Glomerular endothelial cell (primary cell): ENCODE results near the gene SLC35F2. TPM values are rescaled to one million over a fixed set of nuclear protein-coding genes. Genes with fewer than 3 reads are reported as not detected.
"Not testable (repeated sequence)": the region's sequence is repeated elsewhere in the genome, so short reads cannot be mapped to it uniquely, and the experiment has no call there.

ENCODE experiments used
- DNase-seq: peaks from one replicate; pipeline ENCODE4 v3.0.0-alpha.2; 2011; ENCODE audit warnings: low read depth, low spot score; ENCODE audit errors: extremely low read depth
- total RNA-seq: library from RNA; depleted of rRNA; stranded (reverse); fragments of >200 nt; gene quantifications from 2 replicates; pipeline ENCODE4 v1.2.3, GENCODE V29; 2015

Gene SLC35F2
- total RNA-seq, 1 donor from 2014 or later, result 47.1 TPM

DNA sequence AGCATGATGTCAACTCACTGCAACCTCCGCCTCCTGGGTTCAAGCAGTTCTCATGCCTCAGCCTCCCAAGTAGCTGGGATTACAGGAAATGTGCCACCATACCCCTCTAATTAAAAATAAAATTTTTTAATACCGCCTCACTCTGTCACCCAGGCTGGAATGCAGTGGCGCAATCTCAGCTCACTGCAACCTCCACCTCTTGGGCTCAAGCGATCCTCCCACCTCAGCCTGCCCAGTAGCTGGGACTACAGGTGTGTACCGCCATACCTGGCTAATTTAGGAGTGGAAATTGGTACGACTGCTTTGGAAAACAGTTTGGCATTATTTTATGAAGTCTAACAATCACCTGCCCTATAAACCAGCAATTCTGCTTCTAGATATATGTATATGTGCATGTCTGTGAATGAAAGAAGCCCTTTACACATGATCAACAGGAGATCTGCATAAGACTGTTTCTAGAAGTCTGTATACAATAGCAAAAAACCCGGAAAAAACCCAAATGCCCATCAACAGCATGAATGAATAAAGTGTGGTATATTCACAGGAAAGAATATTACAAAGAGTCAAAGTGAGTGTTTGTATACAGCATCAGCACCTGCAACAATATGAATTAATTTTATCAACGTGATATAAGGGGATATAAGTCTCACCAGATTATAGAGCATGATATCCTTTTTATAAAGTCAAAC lies 16.0 kb downstream of the SLC35F2 start:
- no peak for DNase-seq

- DNase-seq, result no peak
Measured at GRCh38 chr11:107840129-107840484, 18.5 kb downstream of the SLC35F2 start.

- DNase-seq, result no peak
Measured at GRCh38 chr11:107836851-107837250, 21.7 kb downstream of the SLC35F2 start.

GRCh38 chr11:107834995-107835394 lies 23.6 kb downstream of the SLC35F2 start:
- no peak for DNase-seq

GRCh38 chr11:107833926-107834325 lies 24.7 kb downstream of the SLC35F2 start:
- not testable (repeated sequence) for DNase-seq

GRCh38 chr11:107830915-107831540 lies 27.6 kb downstream of the SLC35F2 start:
- DNase-seq, result no peak

GRCh38 chr11:107827041-107827440 lies 31.5 kb downstream of the SLC35F2 start:
- no peak for DNase-seq

DNA sequence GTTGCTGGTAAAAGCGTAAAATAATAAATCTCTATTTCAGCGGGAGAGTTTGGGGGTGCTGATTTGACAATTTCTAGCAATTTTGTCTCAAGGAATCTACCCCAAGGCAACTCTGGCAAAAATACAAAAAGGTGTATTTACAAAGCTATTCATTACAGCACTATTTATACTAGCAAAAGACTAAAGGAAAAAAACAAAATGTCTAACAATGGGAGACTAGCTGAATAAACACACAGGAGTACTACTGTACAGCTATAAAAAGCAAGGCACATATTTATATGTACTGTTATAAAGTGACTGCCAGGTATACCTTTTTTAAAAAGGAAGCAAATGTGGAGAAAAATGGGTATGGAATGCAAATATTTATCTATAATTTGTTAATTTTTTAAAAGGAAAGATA lies 32.7 kb downstream of the SLC35F2 start:
- no peak for DNase-seq

- no peak for DNase-seq
Measured at GRCh38 chr11:107824668-107825369, 33.8 kb downstream of the SLC35F2 start.

DNA sequence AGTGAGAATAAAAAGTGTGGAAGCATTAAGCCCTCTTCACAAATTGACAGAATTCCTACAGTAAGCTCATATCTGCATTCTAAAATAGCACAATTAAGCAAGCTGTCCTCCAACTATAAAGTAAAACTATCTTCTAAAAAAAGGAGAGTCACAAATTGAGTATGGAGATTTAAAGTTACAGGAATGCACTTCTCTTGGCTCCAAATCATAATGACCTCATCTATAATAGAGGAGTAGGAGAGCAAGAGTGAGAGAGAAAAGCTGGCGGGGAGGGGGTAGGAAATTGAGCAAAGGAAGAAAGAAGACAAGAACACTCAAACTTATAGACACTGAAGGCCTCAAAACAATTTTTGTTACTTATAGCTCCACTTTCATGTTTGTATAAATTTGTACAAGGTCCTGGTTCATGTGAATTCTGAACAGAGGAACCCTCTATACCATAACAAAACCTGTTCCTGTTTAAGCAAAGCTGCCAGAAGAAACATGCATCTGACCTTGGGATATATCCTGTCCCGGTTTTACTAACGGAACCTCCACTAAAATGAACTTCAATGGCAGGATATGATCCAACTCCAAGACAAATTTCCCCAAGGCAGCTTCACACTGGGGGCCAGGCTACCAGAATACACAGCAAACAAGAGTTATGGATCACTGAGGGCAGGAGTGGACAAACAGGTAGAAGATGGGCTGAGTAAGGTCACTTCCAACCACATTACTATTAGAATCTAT lies 37.2 kb downstream of the SLC35F2 start:
- DNase-seq, result peak; percentile 92

- no peak for DNase-seq
Measured at GRCh38 chr11:107819361-107820014, 39.1 kb downstream of the SLC35F2 start.

DNA sequence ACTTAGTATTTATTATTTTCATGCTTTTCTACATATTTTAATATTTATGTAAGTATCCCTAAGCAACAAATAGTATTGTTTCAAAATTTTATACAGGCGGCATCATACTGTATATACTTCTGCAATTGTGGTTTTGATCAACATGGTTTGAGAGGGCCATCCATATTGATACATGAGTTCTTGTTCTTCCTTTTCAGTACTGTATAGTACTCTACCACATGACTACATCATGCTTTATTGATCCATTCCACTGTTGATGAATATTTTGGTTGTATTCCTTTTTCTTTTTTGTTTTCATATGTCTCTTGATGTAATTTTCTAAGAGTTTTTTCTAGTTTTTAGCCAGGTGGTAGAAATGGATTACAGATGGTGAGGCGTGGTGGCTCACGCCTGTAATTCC lies 40.1 kb downstream of the SLC35F2 start:
- no peak for DNase-seq

- no peak for DNase-seq
Measured at GRCh38 chr11:107816028-107816427, 42.6 kb downstream of the SLC35F2 start.

DNA sequence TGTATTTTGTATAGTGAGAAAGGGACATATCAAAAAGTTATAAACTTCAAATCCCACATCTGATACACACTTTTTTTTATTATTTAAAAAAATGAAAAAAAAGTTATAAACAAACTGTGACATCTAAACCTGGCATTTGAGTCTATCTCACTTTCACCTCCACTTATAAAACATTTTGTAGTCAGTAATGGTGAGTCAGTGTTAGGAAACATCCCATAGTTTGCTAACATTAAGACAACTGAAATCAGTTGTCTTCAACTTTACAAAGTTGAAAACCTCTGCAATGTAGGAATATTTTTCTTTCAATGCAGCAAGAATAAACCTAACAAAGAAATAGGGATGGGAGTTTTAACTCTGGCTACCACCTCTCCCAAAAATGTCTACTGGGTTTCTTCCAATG lies 47.7 kb downstream of the SLC35F2 start:
- no peak for DNase-seq

- DNase-seq, result no peak
Measured at GRCh38 chr11:107808521-107808920, 50.1 kb downstream of the SLC35F2 start.

- DNase-seq, result no peak
Measured at GRCh38 chr11:107804971-107805370, 53.6 kb downstream of the SLC35F2 start.

GRCh38 chr11:107804211-107804610 lies 54.4 kb downstream of the SLC35F2 start:
- no peak for DNase-seq

GRCh38 chr11:107801641-107802040 lies 56.9 kb downstream of the SLC35F2 start:
- DNase-seq, result no peak

DNA sequence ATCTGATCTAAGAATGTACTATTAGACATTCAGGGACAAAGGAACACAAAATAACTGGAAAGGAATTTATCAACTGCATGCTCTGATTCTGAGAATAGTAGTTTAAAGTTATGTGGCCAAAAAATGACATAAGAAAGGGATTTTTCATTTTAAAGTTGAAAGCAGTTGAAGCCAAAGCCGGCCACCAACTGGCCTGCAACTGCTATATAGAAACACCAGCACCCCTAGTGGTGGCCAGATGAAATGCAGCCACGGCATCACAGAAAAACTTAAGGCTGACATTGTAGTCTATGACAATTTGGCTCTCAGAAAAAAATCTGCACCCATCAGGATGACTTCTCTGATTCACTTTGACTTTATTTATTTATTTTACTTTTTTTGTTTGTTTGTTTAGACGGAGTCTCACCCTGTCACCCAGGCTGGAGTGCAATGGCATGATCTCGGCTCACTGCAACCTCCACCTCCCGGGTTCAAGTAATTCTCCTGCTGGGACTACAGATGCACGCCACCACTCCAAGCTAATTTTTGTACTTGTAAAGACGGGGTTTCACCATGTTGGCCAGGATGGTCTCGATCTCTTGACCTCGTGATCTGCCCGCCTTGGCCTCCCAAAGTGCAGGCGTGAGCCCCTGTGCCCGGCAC lies 59.2 kb downstream of the SLC35F2 start:
- DNase-seq, result peak; percentile 48

DNA sequence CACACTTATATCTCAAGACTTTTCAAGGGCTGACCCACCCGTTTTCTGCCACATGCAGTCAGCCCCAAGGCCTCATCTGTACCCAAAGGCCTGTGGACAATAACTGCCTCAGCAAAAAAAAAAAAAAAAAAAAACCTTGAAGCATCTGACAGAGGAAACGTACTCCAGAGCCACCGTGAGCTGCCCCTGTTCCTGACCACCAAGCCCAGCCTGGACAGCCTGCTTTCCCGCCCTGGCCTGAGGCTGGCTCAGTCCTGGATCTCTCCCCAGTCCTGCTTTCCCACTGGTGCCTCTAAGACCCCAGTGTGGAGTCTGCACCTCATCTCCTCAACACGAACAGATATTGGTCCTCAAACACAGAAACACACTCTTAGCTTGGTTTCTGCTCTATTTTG lies 66.5 kb downstream of the SLC35F2 start:
- DNase-seq, result no peak
